Right lobe of liver (tissue), 6 donors: Measurements from ENCODE around the gene CAMK2B. TPM values are rescaled to one million over a fixed set of nuclear protein-coding genes. Genes with fewer than 3 reads are reported as not detected.
A peak's percentile ranks its signal among the peaks of the same experiment; 100 is the strongest.

Experiments
- ATAC-seq, 4 donors: fragments of 200-7000 bp; cut with Tn5 transposase; one replicate each; pipeline ENCODE4 v1.9.1; 2020; ENCODE audit warnings: mild to moderate bottlenecking in 4 of 4, moderate library complexity in 4 of 4
- DNase-seq, 3 donors: peaks; one replicate each; pipeline ENCODE4 v3.0.0-alpha.2; 2020
- H3K27ac ChIP-seq, 3 donors: fragments of 200-600 bp; one replicate each; pipeline ENCODE4 v1.8.0; 2022
- H3K27me3 ChIP-seq, 2 donors: fragments of 200-600 bp; one replicate each; pipeline ENCODE4 v1.8.0; 2022
- H3K36me3 ChIP-seq, 4 donors: fragments of 200-600 bp; sonication (generic) in 1 of 4; one replicate each; pipeline versions ENCODE4 v1.5.1 to v1.8.0; 2017 to 2022; ENCODE audit warnings: control low read depth in 1 of 4
- H3K4me1 ChIP-seq, 4 donors: fragments of 200-600 bp; sonication (generic) in 1 of 4; one replicate each; pipeline versions ENCODE4 v1.5.1 to v1.8.0; 2017 to 2022; ENCODE audit warnings: control low read depth in 1 of 4
- H3K4me3 ChIP-seq, 3 donors: fragments of 200-600 bp; one replicate each; pipeline ENCODE4 v1.8.0; 2022
- H3K9me3 ChIP-seq, 4 donors: fragments of 200-600 bp; sonication (generic) in 1 of 4; one replicate each; pipeline versions ENCODE4 v1.5.1 to v1.8.0; 2017 to 2022; ENCODE audit warnings: control low read depth in 1 of 4
- POLR2A ChIP-seq: fragments of 450-650 bp; IDR thresholded peaks from one replicate; pipeline ENCODE4 v1.6.1; 2017; ENCODE audit warnings: antibody characterized with exemption, mild to moderate bottlenecking
- WGBS: methylation state at CpG from one replicate; pipeline ENCODE4 v1.1.6; 2018; ENCODE audit warnings: low coverage, low lambda C conversion rate; ENCODE audit not compliant: insufficient coverage; ENCODE audit errors: missing lambda C conversion rate; 5-methylcytosine and 5-hydroxymethylcytosine counted together
- intact Hi-C, 2 donors: fragments of 100-400 bp; cut with DNase I; formaldehyde crosslinking; loops; one replicate each; pipeline versions ENCODE4 v1.11.2 to v1.14.1; 2022
- total RNA-seq, 6 experiments: library from RNA; depleted of rRNA in 2 of 6; stranded (reverse); fragments of >200 nt in 2 of 6; fragmentation: NEBNext Ultra II Directional in 3 of 6; extraction: Animal tissue kit (Norgen Biotek cat#: 25700) in 3 of 6; gene quantifications; one replicate each; pipeline versions ENCODE4 v1.1.0 to v1.2.4, GENCODE V29; 2016 to 2023
- TF ChIP-seq, protein P1 (sequence below), 4 donors: fragments of 200-600 bp in 3 of 4; fragments of 450-650 bp in 1 of 4; IDR thresholded peaks; one replicate each; pipeline versions ENCODE4 v1.5.1 to v1.8.0; 2016 to 2022; ENCODE audit warnings: antibody characterized with exemption in 4 of 4, mild to moderate bottlenecking in 2 of 4
- donor health status: DM: no; HTN: yes; CAD: no.
- donor health status: DM: no; HTN: no; CAD: no.
- donor health status: DM: no; HTN: no; CAD: no.
- donor health status: DM: no; HTN: yes; CAD: no.
- donor health status: DM: no; HTN: yes; CAD: no.

The CAMK2B gene
- total RNA-seq, 6 experiments from 2014 or later: 2.1 to 5.1 (median 3.3) TPM

GRCh38 chr7:44292876-44293560 lies 32.4 kb downstream of the CAMK2B start:
- no peaks in the 10 kb centered on the region for H3K27me3 ChIP-seq
- WGBS: 79% methylated on average over 5 of the region's 13 CpGs
- H3K36me3 ChIP-seq: no peaks in the 10 kb centered on the region
- peak in 2 of 3 donors; percentile 10 to 32 for DNase-seq
- H3K9me3 ChIP-seq: no peaks in the 10 kb centered on the region
- TF ChIP-seq POLR2A: no peak
- TF ChIP-seq, protein P1, sequence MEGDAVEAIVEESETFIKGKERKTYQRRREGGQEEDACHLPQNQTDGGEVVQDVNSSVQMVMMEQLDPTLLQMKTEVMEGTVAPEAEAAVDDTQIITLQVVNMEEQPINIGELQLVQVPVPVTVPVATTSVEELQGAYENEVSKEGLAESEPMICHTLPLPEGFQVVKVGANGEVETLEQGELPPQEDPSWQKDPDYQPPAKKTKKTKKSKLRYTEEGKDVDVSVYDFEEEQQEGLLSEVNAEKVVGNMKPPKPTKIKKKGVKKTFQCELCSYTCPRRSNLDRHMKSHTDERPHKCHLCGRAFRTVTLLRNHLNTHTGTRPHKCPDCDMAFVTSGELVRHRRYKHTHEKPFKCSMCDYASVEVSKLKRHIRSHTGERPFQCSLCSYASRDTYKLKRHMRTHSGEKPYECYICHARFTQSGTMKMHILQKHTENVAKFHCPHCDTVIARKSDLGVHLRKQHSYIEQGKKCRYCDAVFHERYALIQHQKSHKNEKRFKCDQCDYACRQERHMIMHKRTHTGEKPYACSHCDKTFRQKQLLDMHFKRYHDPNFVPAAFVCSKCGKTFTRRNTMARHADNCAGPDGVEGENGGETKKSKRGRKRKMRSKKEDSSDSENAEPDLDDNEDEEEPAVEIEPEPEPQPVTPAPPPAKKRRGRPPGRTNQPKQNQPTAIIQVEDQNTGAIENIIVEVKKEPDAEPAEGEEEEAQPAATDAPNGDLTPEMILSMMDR (IDR thresholded peaks at IDR 0.05): no peak
- H3K27ac ChIP-seq: no peak overlapping the region
- no peak for ATAC-seq
- H3K4me3 ChIP-seq: no peak overlapping the region
- no peaks in the 10 kb centered on the region for H3K4me1 ChIP-seq
- intact Hi-C loops: no loop called here

- Histone ChIP-seq H3K4me1 (no peaks in the 10 kb centered on the region), H3K27ac (no peak overlapping the region), H3K4me3 (no peak overlapping the region), H3K9me3 (no peaks in the 10 kb centered on the region), H3K27me3 (no peaks in the 10 kb centered on the region), H3K36me3 (no peaks in the 10 kb centered on the region)
- intact Hi-C loops: no loop called here
- 78% methylated on average over 1 of the region's 1 CpG for WGBS
- no peak for DNase-seq
- TF ChIP-seq, protein P1 (IDR thresholded peaks at IDR 0.05): no peak
- no peak for TF ChIP-seq POLR2A
- ATAC-seq: no peak
These were observed 33.0 kb downstream of the CAMK2B start for GRCh38 chr7:44292420-44292817.

DNA sequence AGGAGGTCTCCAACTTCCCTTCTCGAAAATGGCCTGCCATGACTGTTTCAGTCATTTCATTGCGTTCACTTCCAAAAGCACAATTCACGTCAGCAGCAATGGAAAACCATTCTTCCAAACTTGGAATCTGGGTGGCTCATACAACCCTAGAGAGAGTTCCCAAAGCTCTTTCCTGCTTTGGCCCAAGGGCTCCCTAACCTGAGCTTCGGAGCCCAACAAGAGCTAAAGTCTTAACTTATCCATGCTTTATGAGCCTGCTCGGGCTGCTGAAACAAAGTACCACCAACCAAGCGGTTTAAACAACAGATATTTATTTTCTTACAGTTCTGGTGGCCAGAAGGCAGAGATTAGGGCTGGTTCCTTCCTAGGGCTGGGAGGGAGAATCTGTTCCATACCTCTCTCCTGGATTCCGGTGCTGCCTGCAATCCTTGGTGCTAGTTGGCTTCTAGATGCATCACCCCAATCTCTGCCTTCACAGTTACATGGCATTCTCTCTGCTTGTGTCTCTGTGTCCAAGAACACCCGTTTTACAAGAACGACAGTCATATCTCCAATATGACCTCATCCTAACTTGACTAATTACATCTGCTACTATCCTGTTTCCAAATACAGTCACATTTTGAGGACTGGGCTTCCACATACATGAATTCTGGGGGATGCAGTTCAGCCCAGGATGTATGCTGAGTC lies 33.5 kb downstream of the CAMK2B start:
- H3K4me3 ChIP-seq: no peak overlapping the region
- no peaks in the 10 kb centered on the region for H3K36me3 ChIP-seq
- TF ChIP-seq, protein P1 (IDR thresholded peaks at IDR 0.05): no peak
- no peak for TF ChIP-seq POLR2A
- H3K27ac ChIP-seq: peak overlapping the region in 2 of 3 donors; percentile 3 to 40
- WGBS: 71% methylated on average over 8 of the region's 9 CpGs
- intact Hi-C loops: no loop called here
- no peaks in the 10 kb centered on the region for H3K4me1 ChIP-seq
- DNase-seq (peak in 1 of 3 donors; percentile 1), ATAC-seq (no peak)
- H3K27me3 ChIP-seq: no peaks in the 10 kb centered on the region
- H3K9me3 ChIP-seq: no peaks in the 10 kb centered on the region

GRCh38 chr7:44291066-44291732 lies 34.2 kb downstream of the CAMK2B start:
- Histone ChIP-seq H3K27ac (peak overlapping the region in 2 of 3 donors; percentile 40 to 43), H3K36me3 (no peaks in the 10 kb centered on the region), H3K4me1 (no peaks in the 10 kb centered on the region), H3K4me3 (no peak overlapping the region), H3K9me3 (no peaks in the 10 kb centered on the region), H3K27me3 (no peaks in the 10 kb centered on the region)
- ATAC-seq (peak; percentile 69 to 88 (median 80)), DNase-seq (peak; percentile 65 to 70 (median 68))
- 53% methylated on average over 13 of the region's 18 CpGs for WGBS
- no peak for TF ChIP-seq POLR2A
- TF ChIP-seq, protein P1 (IDR thresholded peaks at IDR 0.05): no peak
- intact Hi-C loops: no loop called here
